ENCODE measurements around the gene FAM13A. TPM values are rescaled to one million over a fixed set of nuclear protein-coding genes. Genes with fewer than 3 reads are reported as not detected.

Gene FAM13A
- total and polyA plus RNA-seq, 2 donors (not counting 3 experiments of a cell fraction or from before 2014, with no cell fraction given) = 3.3 to 10.5 TPM

DNA sequence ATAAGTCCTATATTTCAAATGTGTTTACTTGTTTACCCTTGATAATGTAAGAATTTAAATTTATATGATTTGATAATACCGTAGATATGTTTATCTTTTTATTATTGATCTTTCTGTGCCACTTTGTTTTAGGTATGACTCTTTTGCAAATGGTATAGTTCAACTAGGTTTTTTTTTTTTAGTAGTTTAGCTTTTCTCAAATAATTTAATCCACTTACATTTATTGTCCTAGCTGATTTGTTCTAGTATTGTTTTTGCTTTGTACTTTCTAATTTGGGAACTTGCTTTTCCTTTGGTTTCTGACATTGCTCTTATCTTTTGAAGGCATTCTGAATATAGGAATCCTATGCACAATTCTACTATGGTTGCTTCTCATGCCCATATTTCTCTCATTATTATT, 260.4 kb downstream of the FAM13A start:
- Histone ChIP-seq H3K4me3 (replicated peaks in 1 of 3; ENCODE audit: insufficient read depth in 1 of 3, low read depth in 1 of 3, low read length in 3 of 3) (no peak overlapping the region), H2AFZ (ENCODE audit: low read depth, low read length) (no peak overlapping the region), H3K27ac (ENCODE audit: insufficient read depth, low read depth, low read length) (no peak overlapping the region), H3K9me3 (replicated peaks; ENCODE audit: control insufficient read depth, insufficient read depth, low read length) (no peaks in the 10 kb centered on the region), H3K9me1 (replicated peaks; ENCODE audit: control insufficient read depth, extremely low read depth, insufficient read depth, low read length) (no peaks in the 10 kb centered on the region), H4K20me1 (replicated peaks; ENCODE audit: control insufficient read depth, extremely low read depth, insufficient read depth, low read length) (no peaks in the 10 kb centered on the region), H3K27me3 (ENCODE audit: control insufficient read depth in 2 of 2, insufficient read depth in 2 of 2, low read length in 2 of 2) (no peaks in the 10 kb centered on the region), H3K9ac (replicated peaks; ENCODE audit: extremely low read depth, insufficient read depth, low read length) (no peak overlapping the region), H3K4me1 (ENCODE audit: control insufficient read depth, extremely low read depth, insufficient read depth, low read length) (no peaks in the 10 kb centered on the region), H3K36me3 (ENCODE audit: control insufficient read depth in 2 of 2, extremely low read depth in 1 of 2, insufficient read depth in 2 of 2, low read length in 2 of 2) (no peaks in the 10 kb centered on the region), H3K79me2 (ENCODE audit: control insufficient read depth, insufficient read depth, low read length) (no peaks in the 10 kb centered on the region), H3K4me2 (ENCODE audit: insufficient read depth, low read length) (no peak overlapping the region)
- intact Hi-C loops (cut with micrococcal nuclease) = no loop called here
- dilution Hi-C loops (cut with MboI; ENCODE audit: extremely low pct_ligation_motif_present, low sequenced_read_pairs) = no loop called here
- BruUV-seq (replicated peaks) = no TSS peak
- TF ChIP-seq, protein P1, sequence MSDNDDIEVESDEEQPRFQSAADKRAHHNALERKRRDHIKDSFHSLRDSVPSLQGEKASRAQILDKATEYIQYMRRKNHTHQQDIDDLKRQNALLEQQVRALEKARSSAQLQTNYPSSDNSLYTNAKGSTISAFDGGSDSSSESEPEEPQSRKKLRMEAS (IDR thresholded peaks at IDR 0.05; ENCODE audit: insufficient read depth, insufficient read length) = no peak
- TF ChIP-seq JUN (IDR thresholded peaks at IDR 0.05; ENCODE audit: borderline replicate concordance, insufficient read depth, insufficient read length, low read depth) = no peak
- TF ChIP-seq POLR2A (IDR thresholded peaks at IDR 0.05; ENCODE audit: low read depth, low read length) = no peak
- TF ChIP-seq EZH2 (IDR thresholded peaks at IDR 0.05; ENCODE audit: borderline replicate concordance, low read depth, low read length, severe bottlenecking) = no peak
- TF ChIP-seq MYC (IDR thresholded peaks at IDR 0.05; ENCODE audit: low read depth, low read length) = no peak
- TF ChIP-seq, protein P2, sequence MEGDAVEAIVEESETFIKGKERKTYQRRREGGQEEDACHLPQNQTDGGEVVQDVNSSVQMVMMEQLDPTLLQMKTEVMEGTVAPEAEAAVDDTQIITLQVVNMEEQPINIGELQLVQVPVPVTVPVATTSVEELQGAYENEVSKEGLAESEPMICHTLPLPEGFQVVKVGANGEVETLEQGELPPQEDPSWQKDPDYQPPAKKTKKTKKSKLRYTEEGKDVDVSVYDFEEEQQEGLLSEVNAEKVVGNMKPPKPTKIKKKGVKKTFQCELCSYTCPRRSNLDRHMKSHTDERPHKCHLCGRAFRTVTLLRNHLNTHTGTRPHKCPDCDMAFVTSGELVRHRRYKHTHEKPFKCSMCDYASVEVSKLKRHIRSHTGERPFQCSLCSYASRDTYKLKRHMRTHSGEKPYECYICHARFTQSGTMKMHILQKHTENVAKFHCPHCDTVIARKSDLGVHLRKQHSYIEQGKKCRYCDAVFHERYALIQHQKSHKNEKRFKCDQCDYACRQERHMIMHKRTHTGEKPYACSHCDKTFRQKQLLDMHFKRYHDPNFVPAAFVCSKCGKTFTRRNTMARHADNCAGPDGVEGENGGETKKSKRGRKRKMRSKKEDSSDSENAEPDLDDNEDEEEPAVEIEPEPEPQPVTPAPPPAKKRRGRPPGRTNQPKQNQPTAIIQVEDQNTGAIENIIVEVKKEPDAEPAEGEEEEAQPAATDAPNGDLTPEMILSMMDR (IDR thresholded peaks at IDR 0.05; ENCODE audit: extremely low read depth in 1 of 2, insufficient read depth in 1 of 2, low read depth in 1 of 2, low read length in 2 of 2) = no peak
- TF ChIP-seq FOS (IDR thresholded peaks at IDR 0.05; ENCODE audit: borderline replicate concordance, insufficient read depth, low read length) = no peak
- no peak for TF ChIP-seq GATA2 (IDR thresholded peaks at IDR 0.05; ENCODE audit: insufficient read depth, insufficient read length, low read depth, low read length)
- no peak for TF ChIP-seq POLR2AphosphoS5 (IDR thresholded peaks at IDR 0.05; ENCODE audit: insufficient read depth, low read depth, low read length)
- POLR2A ChIA-PET = no interaction called here
- FAIRE-seq (no peak), DNase-seq (ENCODE audit: low read depth, low spot score) (no peak)
- CTCF ChIA-PET = interaction anchor here (1.0 to 2.5 kb wide), 2 partner anchors 9 to 123 kb away, joined by 3 to 9 read pairs; no protein-coding TSS in a partner anchor
